ENCODE data around the gene SYNE1.
"Not testable (repeated sequence)": the region's sequence is repeated elsewhere in the genome, so short reads cannot be mapped to it uniquely, and the experiment has no call there.

SYNE1 gene

GRCh38 chr6:152167641-152168603 is 469.2 kb downstream of the SYNE1 start:
- no peak for DNase-seq

- DNase-seq, result no peak
Measured at GRCh38 chr6:152166897-152167296, 470.3 kb downstream of the SYNE1 start.

- DNase-seq, result no peak
Measured at GRCh38 chr6:152166497-152166896, 470.7 kb downstream of the SYNE1 start.

GRCh38 chr6:152164957-152165356 is 472.2 kb downstream of the SYNE1 start:
- DNase-seq, result no peak

- DNase-seq, result no peak
Measured at GRCh38 chr6:152161501-152161900, 475.7 kb downstream of the SYNE1 start.

- DNase-seq, result no peak
Measured at GRCh38 chr6:152160346-152160745, 476.8 kb downstream of the SYNE1 start.

GRCh38 chr6:152155792-152156191 is 481.4 kb downstream of the SYNE1 start:
- no peak for DNase-seq

- DNase-seq, result no peak
Measured at GRCh38 chr6:152154559-152155356, 482.4 kb downstream of the SYNE1 start.

- DNase-seq, result no peak
Measured at GRCh38 chr6:152151920-152152319, 485.2 kb downstream of the SYNE1 start.

GRCh38 chr6:152150196-152150595 is 487.0 kb downstream of the SYNE1 start:
- no peak for DNase-seq

GRCh38 chr6:152148412-152148811 is 488.8 kb downstream of the SYNE1 start:
- DNase-seq, result no peak

- DNase-seq, result no peak
Measured at GRCh38 chr6:152147269-152147668, 489.9 kb downstream of the SYNE1 start.

- DNase-seq, result no peak
Measured at GRCh38 chr6:152146385-152146784, 490.8 kb downstream of the SYNE1 start.

GRCh38 chr6:152143359-152143758 is 493.8 kb downstream of the SYNE1 start:
- no peak for DNase-seq

GRCh38 chr6:152142105-152142504 is 495.1 kb downstream of the SYNE1 start:
- no peak for DNase-seq

- DNase-seq, result not testable (repeated sequence)
Measured at GRCh38 chr6:152138344-152138743, 498.8 kb downstream of the SYNE1 start.

- DNase-seq, result no peak
Measured at GRCh38 chr6:152136449-152136825, 500.7 kb downstream of the SYNE1 start.

GRCh38 chr6:152135755-152136448 is 501.3 kb downstream of the SYNE1 start:
- no peak for DNase-seq

- DNase-seq, result no peak
Measured at GRCh38 chr6:152130441-152130840, 506.7 kb downstream of the SYNE1 start.

GRCh38 chr6:152129691-152130151 is 507.4 kb downstream of the SYNE1 start:
- no peak for DNase-seq

- no peak for DNase-seq
Measured at GRCh38 chr6:152127432-152128165, 509.6 kb downstream of the SYNE1 start.

- peak in 1 of 2 experiments; percentile 70 for DNase-seq
Measured at GRCh38 chr6:152124429-152125074, 512.6 kb downstream of the SYNE1 start.

Data from SW 1271 (cell line).